Stomach (tissue), 9 donors: ENCODE data around the gene OPCML. TPM values are rescaled to one million over a fixed set of nuclear protein-coding genes. Genes with fewer than 3 reads are reported as not detected.
A peak's percentile ranks its signal among the peaks of the same experiment; 100 is the strongest.

ENCODE experiments used
- DNase-seq, 2 donors: peaks; one replicate each; pipeline versions ENCODE4 v3.0.0 to v3.0.0-alpha.2; 2013 to 2019
- H3K27ac ChIP-seq, 5 donors: fragments of 200-600 bp in 4 of 5; sonication (generic) in 4 of 5; one replicate each; pipeline ENCODE4 v1.5.1; 2013 to 2019; ENCODE audit warnings: mild to moderate bottlenecking in 1 of 5, moderate library complexity in 1 of 5
- H3K27me3 ChIP-seq, 3 donors: fragments of 200-600 bp; sonication (generic); one replicate each; pipeline ENCODE4 v1.5.1; 2017 to 2019; ENCODE audit warnings: mixed run types in 1 of 3
- H3K36me3 ChIP-seq, 4 donors: fragments of 200-600 bp; sonication (generic); 1 replicate in 3 of 4; 2 replicates in 1 of 4; pipeline ENCODE4 v1.5.1; 2016 to 2019
- H3K4me1 ChIP-seq, 4 donors: fragments of 200-600 bp; sonication (generic); one replicate each; pipeline ENCODE4 v1.5.1; 2016 to 2019
- H3K4me3 ChIP-seq, 4 donors: fragments of 200-600 bp; sonication (generic) in 3 of 4; one replicate each; pipeline ENCODE4 v1.5.1; 2016 to 2019; ENCODE audit warnings: mild to moderate bottlenecking in 1 of 4
- H3K9me3 ChIP-seq, 4 donors: fragments of 200-600 bp; sonication (generic); one replicate each; pipeline ENCODE4 v1.5.1; 2016 to 2019
- EP300 ChIP-seq: sonication (generic); formaldehyde crosslinking; IDR thresholded peaks from one replicate; pipeline ENCODE4 v1.6.1; 2017; ENCODE audit warnings: antibody characterized with exemption
- POLR2A ChIP-seq, 4 donors: fragments of 450-650 bp; IDR thresholded peaks; one replicate each; pipeline ENCODE4 v1.6.1; 2016; ENCODE audit warnings: antibody characterized with exemption in 4 of 4, control low read depth in 2 of 4, mild to moderate bottlenecking in 1 of 4, moderate library complexity in 1 of 4
- POLR2AphosphoS5 ChIP-seq, 3 donors: sonication (generic); formaldehyde crosslinking; IDR thresholded peaks; one replicate each; pipeline ENCODE4 v1.6.1; 2016; ENCODE audit warnings: antibody characterized with exemption in 3 of 3
- WGBS, 5 donors: extraction: QIAGEN DNeasy Blood & Tissue Kit in 3 of 5; methylation state at CpG; one replicate each; pipeline versions ENCODE4 v1.1.5 to v1.1.7; 2013 to 2018; 5-methylcytosine and 5-hydroxymethylcytosine counted together
- intact Hi-C: fragments of 100-400 bp; cut with DNase I; formaldehyde crosslinking; loops from one replicate; pipeline ENCODE4 v1.15.1; 2023; ENCODE audit warnings: low total_unique reads
- polyA plus RNA-seq, 3 donors: library from polyadenylated mRNA; stranded (reverse); fragments of 200-250 nt; gene quantifications; one replicate each; pipeline ENCODE4 v1.2.3, GENCODE V29; 2013
- total RNA-seq, 5 donors: library from RNA; depleted of rRNA; stranded (reverse); fragments of >200 nt; gene quantifications; one replicate each; pipeline versions ENCODE4 v1.1.0 to v1.2.3, GENCODE V29; 2014 to 2016
- TF ChIP-seq, protein P1 (sequence below), 7 experiments: fragments of 450-650 bp in 4 of 7; fragments of 200-600 bp in 3 of 7; sonication (generic) in 3 of 7; IDR thresholded peaks; one replicate each; pipeline ENCODE4 v1.5.1; 2016 to 2019; ENCODE audit warnings: antibody characterized with exemption in 7 of 7, control low read depth in 2 of 7, mild to moderate bottlenecking in 1 of 7
- donor health status: healthy with polysubstance abuse.
- donor health status: Bipolar disorder and iron deficiency.
- donor health status: healthy.

The OPCML gene
- total and polyA plus RNA-seq, 8 donors, result 0.03 to 0.92 (median 0.55) TPM; not detected in 3

DNA sequence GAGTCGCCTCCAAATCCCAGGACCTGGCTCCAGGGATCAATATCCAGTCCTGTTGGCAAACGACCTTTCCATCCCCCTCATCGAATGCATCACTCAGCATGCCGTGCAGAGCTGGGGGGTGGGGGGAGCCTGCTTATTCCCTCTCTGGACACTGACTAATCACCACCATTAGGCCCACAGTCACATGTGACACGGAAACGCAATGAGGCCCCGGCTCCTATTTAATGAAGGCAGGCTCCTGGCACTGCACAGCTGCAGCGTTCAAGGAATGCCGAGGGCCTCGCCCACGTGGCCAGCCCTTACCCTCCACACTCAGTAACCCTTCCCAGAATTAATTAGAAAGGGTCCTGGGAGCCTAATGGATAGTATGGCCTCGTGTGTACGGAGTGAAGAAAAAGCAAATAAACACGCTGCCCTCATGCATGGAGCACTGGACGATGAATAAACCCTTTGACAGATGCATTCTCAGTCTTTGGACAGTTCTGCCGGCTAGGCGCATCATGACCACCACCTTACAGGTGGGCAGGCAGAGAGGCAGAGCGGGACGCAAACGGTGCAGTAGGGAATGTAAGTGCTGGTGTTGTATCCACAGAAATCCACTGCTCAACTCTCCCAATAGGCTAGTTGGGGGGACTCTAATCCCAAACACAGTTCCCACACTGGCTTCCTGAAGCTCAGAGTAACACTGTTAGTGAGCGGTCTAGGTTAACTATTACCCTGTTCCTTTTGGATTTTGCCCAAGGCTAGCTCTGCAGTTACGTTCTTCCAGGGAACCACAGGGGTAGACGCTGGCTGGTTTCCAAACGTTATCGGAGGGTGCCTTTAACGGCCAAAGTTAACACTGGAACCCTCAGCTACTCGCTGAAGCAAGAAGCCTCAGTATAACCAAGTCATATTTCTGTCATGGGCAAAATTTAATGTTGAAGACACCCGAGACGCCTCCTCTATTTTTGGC lies 490.1 kb downstream of the OPCML start:
- peak in 1 of 2 donors; percentile 26 for DNase-seq
- H3K27ac ChIP-seq, result no peak overlapping the region
- no peaks in the 10 kb centered on the region for H3K4me1 ChIP-seq
- H3K9me3 ChIP-seq, result no peaks in the 10 kb centered on the region
- TF ChIP-seq POLR2AphosphoS5 (IDR thresholded peaks at IDR 0.05) (no peak), EP300 (no peak), POLR2A (IDR thresholded peaks at IDR 0.05) (no peak)
- TF ChIP-seq, protein P1, sequence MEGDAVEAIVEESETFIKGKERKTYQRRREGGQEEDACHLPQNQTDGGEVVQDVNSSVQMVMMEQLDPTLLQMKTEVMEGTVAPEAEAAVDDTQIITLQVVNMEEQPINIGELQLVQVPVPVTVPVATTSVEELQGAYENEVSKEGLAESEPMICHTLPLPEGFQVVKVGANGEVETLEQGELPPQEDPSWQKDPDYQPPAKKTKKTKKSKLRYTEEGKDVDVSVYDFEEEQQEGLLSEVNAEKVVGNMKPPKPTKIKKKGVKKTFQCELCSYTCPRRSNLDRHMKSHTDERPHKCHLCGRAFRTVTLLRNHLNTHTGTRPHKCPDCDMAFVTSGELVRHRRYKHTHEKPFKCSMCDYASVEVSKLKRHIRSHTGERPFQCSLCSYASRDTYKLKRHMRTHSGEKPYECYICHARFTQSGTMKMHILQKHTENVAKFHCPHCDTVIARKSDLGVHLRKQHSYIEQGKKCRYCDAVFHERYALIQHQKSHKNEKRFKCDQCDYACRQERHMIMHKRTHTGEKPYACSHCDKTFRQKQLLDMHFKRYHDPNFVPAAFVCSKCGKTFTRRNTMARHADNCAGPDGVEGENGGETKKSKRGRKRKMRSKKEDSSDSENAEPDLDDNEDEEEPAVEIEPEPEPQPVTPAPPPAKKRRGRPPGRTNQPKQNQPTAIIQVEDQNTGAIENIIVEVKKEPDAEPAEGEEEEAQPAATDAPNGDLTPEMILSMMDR (IDR thresholded peaks at IDR 0.05), result no peak
- H3K27me3 ChIP-seq, result peaks cover 0 to 94% (median 23%) of the 10 kb centered on the region in 3 donors
- no peaks in the 10 kb centered on the region for H3K36me3 ChIP-seq
- 47 to 58% (median 51%) methylated on average over 26 to 29 of the region's 29 CpGs for WGBS, 5 donors
- intact Hi-C loops, result no loop called here
- no peak overlapping the region for H3K4me3 ChIP-seq

DNA sequence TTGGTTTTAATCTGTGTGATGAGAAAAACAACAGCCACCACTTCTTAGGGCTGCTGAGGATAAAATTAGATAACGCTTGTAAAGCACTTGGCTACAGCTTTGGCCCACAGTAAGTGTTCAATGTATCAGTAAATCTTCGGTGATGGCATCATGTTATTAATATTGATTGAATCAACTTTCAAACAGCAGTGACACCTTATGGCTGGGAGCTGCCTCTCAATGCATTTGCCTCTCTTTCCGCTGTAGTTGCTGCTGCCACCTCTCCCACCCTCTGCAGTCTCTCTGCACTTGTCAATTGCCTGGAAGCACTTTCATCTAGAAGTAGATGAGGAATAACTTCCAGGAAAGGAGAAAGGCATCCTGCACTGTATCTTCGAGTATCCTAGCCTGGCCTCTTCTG lies 491.1 kb downstream of the OPCML start:
- H3K4me3 ChIP-seq, result no peak overlapping the region
- peaks cover 0 to 85% (median 23%) of the 10 kb centered on the region in 3 donors for H3K27me3 ChIP-seq
- TF ChIP-seq, protein P1 (IDR thresholded peaks at IDR 0.05), result no peak
- TF ChIP-seq POLR2A (IDR thresholded peaks at IDR 0.05), result no peak
- TF ChIP-seq POLR2AphosphoS5 (IDR thresholded peaks at IDR 0.05), result no peak
- no peak for TF ChIP-seq EP300
- H3K27ac ChIP-seq, result no peak overlapping the region
- intact Hi-C loops, result no loop called here
- WGBS, 5 donors, result 60 to 75% (median 70%) methylated on average over 4 of the region's 4 CpGs
- DNase-seq, result no peak
- H3K9me3 ChIP-seq, result no peaks in the 10 kb centered on the region
- H3K4me1 ChIP-seq, result no peaks in the 10 kb centered on the region
- no peaks in the 10 kb centered on the region for H3K36me3 ChIP-seq

DNA sequence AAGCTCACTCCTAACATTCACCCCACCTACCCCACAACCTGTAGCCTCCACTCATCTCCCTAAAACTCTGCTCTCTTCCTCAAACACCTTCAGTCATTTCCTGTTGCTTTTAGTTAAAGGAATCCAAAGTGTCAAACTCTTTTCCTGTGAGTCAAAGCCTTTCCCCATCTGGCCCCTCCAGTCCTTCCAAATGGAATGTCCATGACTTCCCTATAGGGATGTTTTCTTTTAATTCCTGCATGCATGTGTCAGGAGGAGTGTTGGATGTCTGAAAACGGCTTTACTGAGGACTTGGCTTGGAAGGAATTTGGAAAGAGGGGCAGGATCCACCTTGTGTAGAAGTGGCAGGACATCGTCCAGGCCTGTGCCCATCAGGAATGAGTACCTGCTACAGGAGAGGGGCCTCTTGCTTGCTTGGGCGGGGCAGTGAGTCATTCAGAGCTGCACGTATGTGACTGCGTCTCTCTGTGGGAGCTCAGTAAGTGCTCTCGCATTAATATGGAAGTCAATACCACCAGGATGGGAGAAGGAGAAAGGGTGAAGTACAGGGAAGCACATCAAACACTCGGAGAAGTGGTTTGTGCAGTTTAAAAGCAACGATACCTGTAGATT lies 491.9 kb downstream of the OPCML start:
- Histone ChIP-seq H3K4me1 (no peaks in the 10 kb centered on the region), H3K27ac (no peak overlapping the region), H3K9me3 (no peaks in the 10 kb centered on the region), H3K27me3 (peaks cover 0 to 85% (median 23%) of the 10 kb centered on the region in 3 donors), H3K36me3 (no peaks in the 10 kb centered on the region), H3K4me3 (no peak overlapping the region)
- DNase-seq, result peak in 1 of 2 donors; percentile 16
- intact Hi-C loops, result no loop called here
- WGBS, 5 donors, result 28 to 53% (median 34%) methylated on average over 8 of the region's 8 CpGs
- TF ChIP-seq POLR2A (IDR thresholded peaks at IDR 0.05) (no peak), POLR2AphosphoS5 (IDR thresholded peaks at IDR 0.05) (no peak), EP300 (no peak)
- TF ChIP-seq, protein P1 (IDR thresholded peaks at IDR 0.05), result no peak

DNA sequence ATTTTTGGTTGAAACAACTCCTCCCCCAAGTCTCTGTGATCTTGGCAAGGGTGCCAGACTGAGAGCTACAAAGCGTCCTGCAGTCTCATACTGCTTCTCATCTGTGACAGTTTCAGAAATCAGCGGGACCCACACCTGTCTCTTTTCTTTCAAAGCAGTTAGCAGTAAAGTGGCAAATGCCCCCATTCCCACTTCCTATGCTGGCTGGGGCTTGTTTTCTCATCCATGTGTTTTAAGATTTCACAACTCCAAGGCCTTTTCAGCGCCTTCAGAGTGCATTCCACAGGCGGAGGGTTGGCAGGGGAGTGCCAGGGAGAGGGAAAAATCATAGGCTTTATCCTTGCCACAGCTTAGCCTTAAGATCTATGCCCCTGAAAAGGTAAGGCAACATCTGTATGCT lies 493.5 kb downstream of the OPCML start:
- 24 to 48% (median 38%) methylated on average over 4 of the region's 4 CpGs for WGBS, 5 donors
- no peak overlapping the region for H3K27ac ChIP-seq
- TF ChIP-seq POLR2AphosphoS5 (IDR thresholded peaks at IDR 0.05) (no peak), EP300 (no peak), POLR2A (IDR thresholded peaks at IDR 0.05) (no peak)
- TF ChIP-seq, protein P1 (IDR thresholded peaks at IDR 0.05), result no peak
- no peak overlapping the region for H3K4me3 ChIP-seq
- H3K4me1 ChIP-seq, result no peaks in the 10 kb centered on the region
- no peaks in the 10 kb centered on the region for H3K36me3 ChIP-seq
- H3K27me3 ChIP-seq, result peaks cover 0 to 78% (median 23%) of the 10 kb centered on the region in 3 donors
- no peak for DNase-seq
- H3K9me3 ChIP-seq, result no peaks in the 10 kb centered on the region
- intact Hi-C loops, result no loop called here
